Measurements from ENCODE around the gene ZNF536.
"Not testable (repeated sequence)": the region's sequence is repeated elsewhere in the genome, so short reads cannot be mapped to it uniquely, and the experiment has no call there.

The ZNF536 gene

GRCh38 chr19:30411714-30412113 is 39.5 kb downstream of the ZNF536 start:
- H3K27me3 ChIP-seq (ENCODE audit: control insufficient read depth in 1 of 2, insufficient read depth in 2 of 2, low read length in 2 of 2): no peaks in the 10 kb centered on the region
- H3K36me3 ChIP-seq (ENCODE audit: insufficient read depth, low read length): no peaks in the 10 kb centered on the region
- no peak overlapping the region for H3K27ac ChIP-seq (ENCODE audit: low read depth, low read length)
- no peak overlapping the region for H3K4me3 ChIP-seq (ENCODE audit: low read depth in 1 of 2, low read length in 2 of 2)
- H3K9ac ChIP-seq (ENCODE audit: low read length): no peak overlapping the region
- no peaks in the 10 kb centered on the region for H3K9me3 ChIP-seq (ENCODE audit: low read length)
- no peaks in the 10 kb centered on the region for H3K4me1 ChIP-seq (ENCODE audit: insufficient read depth, low read length)

- no peaks in the 10 kb centered on the region for H3K27me3 ChIP-seq (ENCODE audit: control insufficient read depth in 1 of 2, insufficient read depth in 2 of 2, low read length in 2 of 2)
- no peak overlapping the region for H3K27ac ChIP-seq (ENCODE audit: low read depth, low read length)
- no peak overlapping the region for H3K4me3 ChIP-seq (ENCODE audit: low read depth in 1 of 2, low read length in 2 of 2)
- H3K9me3 ChIP-seq (ENCODE audit: low read length): no peaks in the 10 kb centered on the region
- no peak overlapping the region for H3K9ac ChIP-seq (ENCODE audit: low read length)
- no peaks in the 10 kb centered on the region for H3K36me3 ChIP-seq (ENCODE audit: insufficient read depth, low read length)
- no peaks in the 10 kb centered on the region for H3K4me1 ChIP-seq (ENCODE audit: insufficient read depth, low read length)
Measured at GRCh38 chr19:30416375-30416774, 44.2 kb downstream of the ZNF536 start.

GRCh38 chr19:30417166-30417565 is 45.0 kb downstream of the ZNF536 start:
- not testable (repeated sequence) for H3K9me3 ChIP-seq (ENCODE audit: low read length); H3K27ac ChIP-seq (ENCODE audit: low read depth, low read length); H3K9ac ChIP-seq (ENCODE audit: low read length); H3K4me3 ChIP-seq (ENCODE audit: low read depth in 1 of 2, low read length in 2 of 2); H3K36me3 ChIP-seq (ENCODE audit: insufficient read depth, low read length); H3K27me3 ChIP-seq (ENCODE audit: control insufficient read depth in 1 of 2, insufficient read depth in 2 of 2, low read length in 2 of 2); H3K4me1 ChIP-seq (ENCODE audit: insufficient read depth, low read length)

- H3K27me3 ChIP-seq (ENCODE audit: control insufficient read depth in 1 of 2, insufficient read depth in 2 of 2, low read length in 2 of 2): no peaks in the 10 kb centered on the region
- no peak overlapping the region for H3K9ac ChIP-seq (ENCODE audit: low read length)
- H3K27ac ChIP-seq (ENCODE audit: low read depth, low read length): no peak overlapping the region
- no peaks in the 10 kb centered on the region for H3K4me1 ChIP-seq (ENCODE audit: insufficient read depth, low read length)
- H3K9me3 ChIP-seq (ENCODE audit: low read length): no peaks in the 10 kb centered on the region
- no peaks in the 10 kb centered on the region for H3K36me3 ChIP-seq (ENCODE audit: insufficient read depth, low read length)
- no peak overlapping the region for H3K4me3 ChIP-seq (ENCODE audit: low read depth in 1 of 2, low read length in 2 of 2)
Measured at GRCh38 chr19:30419568-30420180, 47.5 kb downstream of the ZNF536 start.

GRCh38 chr19:30420316-30420715 is 48.1 kb downstream of the ZNF536 start:
- Histone ChIP-seq H3K36me3 (ENCODE audit: insufficient read depth, low read length) (no peaks in the 10 kb centered on the region), H3K27me3 (ENCODE audit: control insufficient read depth in 1 of 2, insufficient read depth in 2 of 2, low read length in 2 of 2) (no peaks in the 10 kb centered on the region), H3K27ac (ENCODE audit: low read depth, low read length) (no peak overlapping the region), H3K4me3 (ENCODE audit: low read depth in 1 of 2, low read length in 2 of 2) (no peak overlapping the region), H3K9ac (ENCODE audit: low read length) (no peak overlapping the region), H3K9me3 (ENCODE audit: low read length) (no peaks in the 10 kb centered on the region), H3K4me1 (ENCODE audit: insufficient read depth, low read length) (no peaks in the 10 kb centered on the region)

- no peaks in the 10 kb centered on the region for H3K4me1 ChIP-seq (ENCODE audit: insufficient read depth, low read length)
- no peak overlapping the region for H3K27ac ChIP-seq (ENCODE audit: low read depth, low read length)
- H3K27me3 ChIP-seq (ENCODE audit: control insufficient read depth in 1 of 2, insufficient read depth in 2 of 2, low read length in 2 of 2): no peaks in the 10 kb centered on the region
- H3K9ac ChIP-seq (ENCODE audit: low read length): no peak overlapping the region
- no peaks in the 10 kb centered on the region for H3K9me3 ChIP-seq (ENCODE audit: low read length)
- no peak overlapping the region for H3K4me3 ChIP-seq (ENCODE audit: low read depth in 1 of 2, low read length in 2 of 2)
- no peaks in the 10 kb centered on the region for H3K36me3 ChIP-seq (ENCODE audit: insufficient read depth, low read length)
Measured at GRCh38 chr19:30420881-30421280, 48.7 kb downstream of the ZNF536 start.

- H3K4me3 ChIP-seq (ENCODE audit: low read depth in 1 of 2, low read length in 2 of 2): no peak overlapping the region
- H3K4me1 ChIP-seq (ENCODE audit: insufficient read depth, low read length): no peaks in the 10 kb centered on the region
- no peaks in the 10 kb centered on the region for H3K36me3 ChIP-seq (ENCODE audit: insufficient read depth, low read length)
- no peak overlapping the region for H3K27ac ChIP-seq (ENCODE audit: low read depth, low read length)
- no peaks in the 10 kb centered on the region for H3K9me3 ChIP-seq (ENCODE audit: low read length)
- no peaks in the 10 kb centered on the region for H3K27me3 ChIP-seq (ENCODE audit: control insufficient read depth in 1 of 2, insufficient read depth in 2 of 2, low read length in 2 of 2)
- no peak overlapping the region for H3K9ac ChIP-seq (ENCODE audit: low read length)
Measured at GRCh38 chr19:30421571-30421970, 49.4 kb downstream of the ZNF536 start.

GRCh38 chr19:30423481-30423880 is 51.3 kb downstream of the ZNF536 start:
- Histone ChIP-seq H3K27me3 (ENCODE audit: control insufficient read depth in 1 of 2, insufficient read depth in 2 of 2, low read length in 2 of 2) (no peaks in the 10 kb centered on the region), H3K27ac (ENCODE audit: low read depth, low read length) (no peak overlapping the region), H3K9ac (ENCODE audit: low read length) (no peak overlapping the region), H3K9me3 (ENCODE audit: low read length) (no peaks in the 10 kb centered on the region), H3K36me3 (ENCODE audit: insufficient read depth, low read length) (no peaks in the 10 kb centered on the region), H3K4me3 (ENCODE audit: low read depth in 1 of 2, low read length in 2 of 2) (no peak overlapping the region), H3K4me1 (ENCODE audit: insufficient read depth, low read length) (no peaks in the 10 kb centered on the region)

- no peak overlapping the region for H3K9ac ChIP-seq (ENCODE audit: low read length)
- H3K9me3 ChIP-seq (ENCODE audit: low read length): no peaks in the 10 kb centered on the region
- H3K27me3 ChIP-seq (ENCODE audit: control insufficient read depth in 1 of 2, insufficient read depth in 2 of 2, low read length in 2 of 2): no peaks in the 10 kb centered on the region
- no peak overlapping the region for H3K27ac ChIP-seq (ENCODE audit: low read depth, low read length)
- no peak overlapping the region for H3K4me3 ChIP-seq (ENCODE audit: low read depth in 1 of 2, low read length in 2 of 2)
- no peaks in the 10 kb centered on the region for H3K36me3 ChIP-seq (ENCODE audit: insufficient read depth, low read length)
- no peaks in the 10 kb centered on the region for H3K4me1 ChIP-seq (ENCODE audit: insufficient read depth, low read length)
Measured at GRCh38 chr19:30425885-30426838, 54.0 kb downstream of the ZNF536 start.

GRCh38 chr19:30426864-30427263 is 54.7 kb downstream of the ZNF536 start:
- Histone ChIP-seq H3K9ac (ENCODE audit: low read length) (no peak overlapping the region), H3K36me3 (ENCODE audit: insufficient read depth, low read length) (no peaks in the 10 kb centered on the region), H3K4me3 (ENCODE audit: low read depth in 1 of 2, low read length in 2 of 2) (no peak overlapping the region), H3K9me3 (ENCODE audit: low read length) (no peaks in the 10 kb centered on the region), H3K27me3 (ENCODE audit: control insufficient read depth in 1 of 2, insufficient read depth in 2 of 2, low read length in 2 of 2) (no peaks in the 10 kb centered on the region), H3K27ac (ENCODE audit: low read depth, low read length) (no peak overlapping the region), H3K4me1 (ENCODE audit: insufficient read depth, low read length) (no peaks in the 10 kb centered on the region)

- Histone ChIP-seq H3K9me3 (ENCODE audit: low read length) (no peaks in the 10 kb centered on the region), H3K4me3 (ENCODE audit: low read depth in 1 of 2, low read length in 2 of 2) (no peak overlapping the region), H3K4me1 (ENCODE audit: insufficient read depth, low read length) (no peaks in the 10 kb centered on the region), H3K27me3 (ENCODE audit: control insufficient read depth in 1 of 2, insufficient read depth in 2 of 2, low read length in 2 of 2) (no peaks in the 10 kb centered on the region), H3K27ac (ENCODE audit: low read depth, low read length) (no peak overlapping the region), H3K36me3 (ENCODE audit: insufficient read depth, low read length) (no peaks in the 10 kb centered on the region), H3K9ac (ENCODE audit: low read length) (no peak overlapping the region)
Measured at GRCh38 chr19:30428092-30428680, 56.0 kb downstream of the ZNF536 start.
